Loucy (cell line): Measurements from ENCODE around the gene SLC25A53.

Source experiments
- H2AFZ ChIP-seq: fragments of 200-600 bp; sonication (generic); 2 replicates; pipeline ENCODE4 v1.6.0; 2016; ENCODE audit warnings: antibody characterized with exemption, mild to moderate bottlenecking, low read length, moderate library complexity
- H3F3A ChIP-seq: fragments of 200-600 bp; 2 replicates; pipeline ENCODE4 v1.6.0; 2016; ENCODE audit warnings: antibody characterized with exemption, low read depth, mild to moderate bottlenecking
- H3K27me3 ChIP-seq: fragments of 200-600 bp; sonication (generic); 2 replicates; pipeline ENCODE4 v1.6.1; 2014; ENCODE audit warnings: low read length, mild to moderate bottlenecking; ENCODE audit not compliant: insufficient read depth, poor library complexity, severe bottlenecking
- H3K36me3 ChIP-seq: fragments of 200-600 bp; sonication (generic); 2 replicates; pipeline ENCODE4 v1.6.1; 2016; ENCODE audit warnings: low read length; ENCODE audit not compliant: insufficient read depth
- H3K4me1 ChIP-seq: fragments of 200-600 bp; sonication (generic); 2 replicates; pipeline ENCODE4 v1.5.1; 2014; ENCODE audit warnings: low read length, mild to moderate bottlenecking; ENCODE audit not compliant: insufficient read depth, poor library complexity, severe bottlenecking
- H3K4me2 ChIP-seq: fragments of 200-600 bp; sonication (generic); 2 replicates; pipeline ENCODE4 v1.6.0; 2014; ENCODE audit warnings: antibody characterized with exemption, low read length, low read depth, mild to moderate bottlenecking; ENCODE audit not compliant: poor library complexity, severe bottlenecking
- H3K4me3 ChIP-seq: fragments of 200-600 bp; sonication (generic); 2 replicates; pipeline ENCODE4 v1.5.1; 2014; ENCODE audit warnings: low read length, mild to moderate bottlenecking, mixed read lengths; ENCODE audit not compliant: poor library complexity, severe bottlenecking
- H3K79me2 ChIP-seq: fragments of 200-600 bp; sonication (generic); 2 replicates; pipeline ENCODE4 v1.6.1; 2014; ENCODE audit warnings: low read length; ENCODE audit not compliant: insufficient read depth
- H3K9ac ChIP-seq: fragments of 200-600 bp; sonication (generic); 2 replicates; pipeline ENCODE4 v1.6.0; 2014; ENCODE audit warnings: mild to moderate bottlenecking, low read depth, low read length, moderate library complexity; ENCODE audit not compliant: poor library complexity, severe bottlenecking
- H3K9me2 ChIP-seq: fragments of 200-600 bp; sonication (generic); replicated peaks from 2 replicates; pipeline ENCODE4 v1.6.1; 2016; ENCODE audit warnings: low read depth, low read length, mixed read lengths
- H3K9me3 ChIP-seq: fragments of 200-600 bp; sonication (generic); 2 replicates; pipeline ENCODE4 v1.6.1; 2014; ENCODE audit warnings: mild to moderate bottlenecking, antibody characterized with exemption, low read length, low read depth; ENCODE audit not compliant: insufficient read depth
- H4K20me1 ChIP-seq: fragments of 200-600 bp; sonication (generic); 2 replicates; pipeline ENCODE4 v1.6.0; 2014; ENCODE audit warnings: antibody characterized with exemption, low read length, mild to moderate bottlenecking; ENCODE audit not compliant: insufficient read depth, poor library complexity, severe bottlenecking
- CTCF ChIP-seq: fragments of 200-600 bp; sonication (generic); conservative IDR thresholded peaks from 2 replicates; pipeline ENCODE4 v1.5.1; 2014; ENCODE audit warnings: mild to moderate bottlenecking, antibody characterized with exemption, low read length
- EZH2phosphoT487 ChIP-seq: fragments of 200-600 bp; IDR thresholded peaks from 2 replicates; pipeline ENCODE4 v1.6.1; 2018; ENCODE audit warnings: antibody characterized with exemption, mild to moderate bottlenecking, moderate library complexity, borderline replicate concordance

SLC25A53 gene

GRCh38 chrX:104126856-104127255 is 30.0 kb downstream of the SLC25A53 start:
- no peak overlapping the region for H2AFZ ChIP-seq
- no peaks in the 10 kb centered on the region for H3F3A ChIP-seq
- no peak overlapping the region for H3K4me2 ChIP-seq
- H3K27me3 ChIP-seq, result no peaks in the 10 kb centered on the region
- no peaks in the 10 kb centered on the region for H3K79me2 ChIP-seq
- H3K36me3 ChIP-seq, result no peaks in the 10 kb centered on the region
- no peak for TF ChIP-seq EZH2phosphoT487
- TF ChIP-seq CTCF, result no peak
- no peaks in the 10 kb centered on the region for H4K20me1 ChIP-seq
- no peaks in the 10 kb centered on the region for H3K9me3 ChIP-seq
- no peak overlapping the region for H3K4me3 ChIP-seq
- H3K9me2 ChIP-seq, result no peaks in the 10 kb centered on the region
- peaks cover 10% of the 10 kb centered on the region for H3K4me1 ChIP-seq
- H3K9ac ChIP-seq, result no peak overlapping the region

- Histone ChIP-seq H3K4me3 (no peak overlapping the region), H3K4me2 (peak overlapping the region; percentile 57), H3K9ac (no peak overlapping the region), H3K79me2 (no peaks in the 10 kb centered on the region), H3K9me3 (no peaks in the 10 kb centered on the region), H2AFZ (no peak overlapping the region), H3K4me1 (peaks cover 10% of the 10 kb centered on the region), H3K36me3 (no peaks in the 10 kb centered on the region), H4K20me1 (no peaks in the 10 kb centered on the region), H3F3A (no peaks in the 10 kb centered on the region), H3K27me3 (no peaks in the 10 kb centered on the region), H3K9me2 (no peaks in the 10 kb centered on the region)
- no peak for TF ChIP-seq CTCF
- TF ChIP-seq EZH2phosphoT487, result no peak
Measured at GRCh38 chrX:104122829-104123228, 34.0 kb downstream of the SLC25A53 start.

DNA sequence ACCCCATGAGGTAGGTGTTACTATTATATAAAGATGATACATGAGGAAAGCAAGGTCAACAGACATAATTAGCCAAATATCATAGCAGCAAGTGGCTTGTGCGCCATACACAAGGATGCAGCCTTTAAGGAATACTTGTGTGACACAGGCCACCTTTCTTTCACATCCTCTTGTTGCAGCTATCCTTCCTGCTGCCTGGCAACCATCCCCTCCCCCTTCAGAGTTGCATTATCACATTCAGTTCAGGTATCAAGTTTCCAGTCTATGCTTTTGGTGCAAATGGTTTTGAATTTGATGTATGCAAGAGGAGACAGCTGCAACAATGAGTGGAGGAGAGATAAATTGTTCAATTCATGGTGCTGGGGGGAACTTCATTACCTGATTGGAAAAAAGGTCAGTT is 38.0 kb downstream of the SLC25A53 start:
- H3F3A ChIP-seq, result no peaks in the 10 kb centered on the region

More for the DNA sequence above, 38.0 kb downstream of the SLC25A53 start:
- Histone ChIP-seq H3K9me2 (no peaks in the 10 kb centered on the region), H3K36me3 (no peaks in the 10 kb centered on the region), H4K20me1 (no peaks in the 10 kb centered on the region), H2AFZ (no peak overlapping the region), H3K4me2 (no peak overlapping the region), H3K4me3 (no peak overlapping the region), H3K4me1 (peaks cover 10% of the 10 kb centered on the region), H3K9me3 (no peaks in the 10 kb centered on the region), H3K9ac (no peak overlapping the region), H3K27me3 (no peaks in the 10 kb centered on the region), H3K79me2 (peaks cover 4% of the 10 kb centered on the region; the same call in 1 of the 2 replicates)
- no peak for TF ChIP-seq CTCF
- no peak for TF ChIP-seq EZH2phosphoT487
